Mesothelial cell of epicardium (in vitro differentiated cells): Measurements from ENCODE around the gene APMAP. TPM values are rescaled to one million over a fixed set of nuclear protein-coding genes. Genes with fewer than 3 reads are reported as not detected.

ENCODE experiments used
- DNase-seq, 2 experiments: peaks; one replicate each; pipeline ENCODE4 v3.0.0; 2021; ENCODE audit warnings: low spot score in 2 of 2; ENCODE audit not compliant: unreplicated experiment in 2 of 2
- H3K27ac Mint-ChIP-seq: 2 replicates; pipeline ENCODE4 v1.8.0; 2021; ENCODE audit warnings: mixed read lengths
- H3K27me3 Mint-ChIP-seq: 2 replicates; pipeline ENCODE4 v1.8.0; 2021; ENCODE audit warnings: low read depth, mixed read lengths
- H3K36me3 Mint-ChIP-seq: 2 replicates; pipeline ENCODE4 v1.8.0; 2021; ENCODE audit warnings: mixed read lengths
- H3K4me1 Mint-ChIP-seq: 2 replicates; pipeline ENCODE4 v1.8.0; 2021; ENCODE audit warnings: mixed read lengths
- H3K4me3 Mint-ChIP-seq: 2 replicates; pipeline ENCODE4 v1.8.0; 2021; ENCODE audit warnings: mild to moderate bottlenecking, moderate library complexity, mixed read lengths
- H3K9me3 Mint-ChIP-seq: 2 replicates; pipeline ENCODE4 v1.8.0; 2021; ENCODE audit warnings: mixed read lengths
- total RNA-seq: library from RNA; stranded (reverse); gene quantifications from 3 replicates; pipeline ENCODE4 v1.2.1, GENCODE V29; 2021
- TF ChIP-seq, protein P1 (sequence below): fragments of 200-600 bp; sonication (generic); IDR thresholded peaks from one replicate; pipeline ENCODE4 v1.5.0; 2021; ENCODE audit warnings: antibody characterized with exemption; ENCODE audit not compliant: unreplicated experiment

Gene APMAP
- total RNA-seq, 1 donor from 2014 or later, result 77.4 TPM

GRCh38 chr20:24977336-24977735 lies 15.2 kb downstream of the APMAP start:
- Mint-ChIP-seq H3K4me3 (no peak overlapping the region), H3K36me3 (peaks cover 84% of the 10 kb centered on the region), H3K27me3 (no peaks in the 10 kb centered on the region), H3K27ac (no peak overlapping the region), H3K4me1 (no peaks in the 10 kb centered on the region), H3K9me3 (peaks cover 36% of the 10 kb centered on the region)
- no peak for DNase-seq
- TF ChIP-seq, protein P1, sequence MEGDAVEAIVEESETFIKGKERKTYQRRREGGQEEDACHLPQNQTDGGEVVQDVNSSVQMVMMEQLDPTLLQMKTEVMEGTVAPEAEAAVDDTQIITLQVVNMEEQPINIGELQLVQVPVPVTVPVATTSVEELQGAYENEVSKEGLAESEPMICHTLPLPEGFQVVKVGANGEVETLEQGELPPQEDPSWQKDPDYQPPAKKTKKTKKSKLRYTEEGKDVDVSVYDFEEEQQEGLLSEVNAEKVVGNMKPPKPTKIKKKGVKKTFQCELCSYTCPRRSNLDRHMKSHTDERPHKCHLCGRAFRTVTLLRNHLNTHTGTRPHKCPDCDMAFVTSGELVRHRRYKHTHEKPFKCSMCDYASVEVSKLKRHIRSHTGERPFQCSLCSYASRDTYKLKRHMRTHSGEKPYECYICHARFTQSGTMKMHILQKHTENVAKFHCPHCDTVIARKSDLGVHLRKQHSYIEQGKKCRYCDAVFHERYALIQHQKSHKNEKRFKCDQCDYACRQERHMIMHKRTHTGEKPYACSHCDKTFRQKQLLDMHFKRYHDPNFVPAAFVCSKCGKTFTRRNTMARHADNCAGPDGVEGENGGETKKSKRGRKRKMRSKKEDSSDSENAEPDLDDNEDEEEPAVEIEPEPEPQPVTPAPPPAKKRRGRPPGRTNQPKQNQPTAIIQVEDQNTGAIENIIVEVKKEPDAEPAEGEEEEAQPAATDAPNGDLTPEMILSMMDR, result no peak

GRCh38 chr20:24972341-24972740 lies 20.2 kb downstream of the APMAP start:
- TF ChIP-seq, protein P1, result no peak
- Mint-ChIP-seq H3K9me3 (peaks cover 27% of the 10 kb centered on the region), H3K4me3 (no peak overlapping the region), H3K27ac (no peak overlapping the region), H3K27me3 (no peaks in the 10 kb centered on the region), H3K4me1 (no peaks in the 10 kb centered on the region), H3K36me3 (peaks cover 60% of the 10 kb centered on the region)
- DNase-seq, result no peak

DNA sequence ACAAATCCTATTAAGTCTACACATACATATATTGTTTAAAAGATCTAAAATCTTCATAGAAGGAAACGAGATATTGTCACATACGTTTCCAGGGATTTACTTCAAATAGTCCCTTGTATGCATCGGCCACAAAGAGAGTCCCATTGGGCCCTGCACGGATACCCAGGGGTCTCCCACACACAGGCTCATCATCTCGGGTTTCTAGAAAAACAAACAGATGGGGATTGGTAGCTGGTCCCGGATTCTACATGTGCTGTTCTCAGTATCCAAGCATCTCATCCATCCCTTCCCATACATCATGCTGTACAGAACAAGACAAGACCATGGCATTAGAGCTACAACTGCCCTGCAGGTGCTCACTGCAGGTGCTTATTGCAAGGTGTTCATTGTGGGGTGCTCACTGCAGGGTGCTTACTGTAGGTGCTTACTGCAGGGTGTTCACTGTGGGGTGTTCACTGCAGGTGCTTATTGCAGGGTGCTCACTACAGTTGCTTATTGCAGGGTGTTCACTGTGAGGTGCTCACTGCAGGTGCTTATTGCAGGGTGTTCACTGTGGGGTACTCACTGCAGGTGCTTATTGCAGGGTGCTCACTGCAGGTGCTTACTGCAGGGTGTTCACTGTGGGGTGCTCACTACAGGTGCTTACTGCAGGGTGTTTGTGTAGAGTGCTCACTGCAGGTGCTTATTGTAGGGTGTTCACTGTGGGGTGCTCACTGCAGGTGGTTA lies 21.0 kb downstream of the APMAP start:
- no peak overlapping the region for H3K4me3 Mint-ChIP-seq
- peaks cover 20% of the 10 kb centered on the region for H3K9me3 Mint-ChIP-seq
- H3K36me3 Mint-ChIP-seq, result peaks cover 54% of the 10 kb centered on the region

DNA sequence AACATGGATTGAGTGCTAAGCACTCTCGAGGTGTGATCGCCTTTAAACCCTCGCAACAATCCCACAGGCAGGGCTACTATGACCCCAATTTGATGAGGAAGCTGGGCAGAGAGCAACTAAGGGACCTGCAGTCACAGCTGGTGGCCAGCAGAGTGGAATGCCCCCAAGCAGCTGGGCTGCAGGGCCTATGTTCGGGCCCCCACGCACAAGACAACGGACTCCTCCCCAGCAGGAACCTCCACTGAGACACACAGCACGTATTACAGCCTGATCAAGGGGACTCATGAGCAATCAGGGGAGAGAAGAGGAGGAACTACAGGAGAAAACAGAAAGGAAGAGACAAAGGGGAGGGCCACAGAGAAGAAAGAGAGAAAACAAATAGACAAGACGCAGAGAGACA lies 21.8 kb downstream of the APMAP start:
- Mint-ChIP-seq H3K4me3 (no peak overlapping the region), H3K27me3 (no peaks in the 10 kb centered on the region), H3K9me3 (peaks cover 13% of the 10 kb centered on the region), H3K4me1 (no peaks in the 10 kb centered on the region), H3K27ac (no peak overlapping the region), H3K36me3 (peaks cover 50% of the 10 kb centered on the region)
- TF ChIP-seq, protein P1, result no peak
- DNase-seq, result no peak

More for the DNA sequence above, 21.0 kb downstream of the APMAP start:
- no peaks in the 10 kb centered on the region for H3K4me1 Mint-ChIP-seq
- DNase-seq, result no peak
- no peak overlapping the region for H3K27ac Mint-ChIP-seq
- H3K27me3 Mint-ChIP-seq, result no peaks in the 10 kb centered on the region
- TF ChIP-seq, protein P1, result no peak

DNA sequence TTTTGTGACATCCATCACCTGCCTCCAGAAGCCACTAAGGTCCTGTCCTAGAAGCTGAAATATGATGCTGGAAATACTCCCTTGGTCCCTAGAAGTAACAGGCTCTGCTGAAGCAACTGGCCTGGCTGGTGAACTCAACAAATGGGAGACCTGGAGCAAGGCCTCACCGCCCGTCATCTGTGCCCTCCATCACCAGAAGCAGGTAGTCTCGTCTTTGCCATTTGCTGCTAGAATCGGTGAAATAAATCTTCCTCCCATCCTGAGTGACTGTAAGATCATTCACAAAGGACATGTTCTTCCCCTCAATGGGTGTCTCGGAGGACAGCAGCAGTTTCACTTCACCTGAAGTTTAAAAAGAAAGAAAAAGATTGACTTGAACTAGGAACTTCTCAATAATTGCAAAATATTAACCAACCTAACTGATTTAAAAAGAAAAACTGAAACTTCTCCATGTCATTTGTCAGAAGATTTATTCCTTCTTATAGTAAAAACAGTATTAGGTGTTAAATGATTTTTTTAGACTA lies 22.5 kb downstream of the APMAP start:
- no peak for DNase-seq
- TF ChIP-seq, protein P1, result no peak
- Mint-ChIP-seq H3K4me1 (no peaks in the 10 kb centered on the region), H3K36me3 (peaks cover 44% of the 10 kb centered on the region), H3K27me3 (no peaks in the 10 kb centered on the region), H3K9me3 (peaks cover 8% of the 10 kb centered on the region), H3K4me3 (no peak overlapping the region), H3K27ac (no peak overlapping the region)
